EL (cell line): Measurements from ENCODE around the gene MPLKIP.
"Not testable (repeated sequence)": the region's sequence is repeated elsewhere in the genome, so short reads cannot be mapped to it uniquely, and the experiment has no call there.

ENCODE experiments used
- DNase-seq: peaks from one replicate; pipeline ENCODE4 v3.0.0-alpha.2; 2016

The MPLKIP gene

DNA sequence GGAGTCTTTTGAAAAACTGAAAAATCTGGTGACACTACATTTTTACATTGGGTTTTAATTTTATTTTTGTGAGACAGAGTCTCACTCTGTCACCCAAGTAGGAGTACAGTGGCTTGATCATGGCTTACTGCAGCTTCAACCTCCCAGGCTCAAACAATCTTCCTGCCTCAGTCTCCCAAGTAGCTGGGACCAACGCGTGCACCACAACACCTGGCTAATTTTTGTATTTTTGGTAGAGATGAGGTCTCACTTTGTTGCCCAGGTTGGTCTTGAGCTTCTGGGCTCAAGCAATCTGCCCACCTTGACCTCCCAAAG is 11.5 kb downstream of the MPLKIP start:
- no peak for DNase-seq

- not testable (repeated sequence) for DNase-seq
Measured at GRCh38 chr7:40122100-40122939, 12.1 kb downstream of the MPLKIP start.

DNA sequence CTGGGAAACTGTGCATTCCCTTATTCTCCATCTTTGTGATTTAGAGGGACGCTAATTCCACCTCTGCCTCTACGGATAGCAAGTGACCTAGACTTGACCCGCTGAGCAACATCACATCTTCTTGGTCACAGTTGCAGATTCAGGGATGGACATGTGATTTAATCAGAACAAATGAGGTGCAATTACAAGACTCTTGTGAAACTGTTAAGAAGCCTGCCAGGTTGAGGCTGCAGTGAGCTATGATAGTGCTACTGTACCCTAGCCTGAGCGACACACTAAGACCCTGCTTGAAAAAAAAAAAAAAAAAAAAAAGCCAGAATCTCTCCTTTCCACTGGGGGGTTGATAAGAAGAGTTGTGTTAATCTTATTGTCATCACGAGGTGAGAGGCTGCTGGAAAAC is 14.4 kb downstream of the MPLKIP start:
- DNase-seq = no peak

GRCh38 chr7:40118201-40118600 is 16.2 kb downstream of the MPLKIP start:
- DNase-seq = not testable (repeated sequence)

GRCh38 chr7:40117199-40117598 is 17.2 kb downstream of the MPLKIP start:
- not testable (repeated sequence) for DNase-seq

- DNase-seq = no peak
Measured at GRCh38 chr7:40115936-40116335, 18.5 kb downstream of the MPLKIP start.

DNA sequence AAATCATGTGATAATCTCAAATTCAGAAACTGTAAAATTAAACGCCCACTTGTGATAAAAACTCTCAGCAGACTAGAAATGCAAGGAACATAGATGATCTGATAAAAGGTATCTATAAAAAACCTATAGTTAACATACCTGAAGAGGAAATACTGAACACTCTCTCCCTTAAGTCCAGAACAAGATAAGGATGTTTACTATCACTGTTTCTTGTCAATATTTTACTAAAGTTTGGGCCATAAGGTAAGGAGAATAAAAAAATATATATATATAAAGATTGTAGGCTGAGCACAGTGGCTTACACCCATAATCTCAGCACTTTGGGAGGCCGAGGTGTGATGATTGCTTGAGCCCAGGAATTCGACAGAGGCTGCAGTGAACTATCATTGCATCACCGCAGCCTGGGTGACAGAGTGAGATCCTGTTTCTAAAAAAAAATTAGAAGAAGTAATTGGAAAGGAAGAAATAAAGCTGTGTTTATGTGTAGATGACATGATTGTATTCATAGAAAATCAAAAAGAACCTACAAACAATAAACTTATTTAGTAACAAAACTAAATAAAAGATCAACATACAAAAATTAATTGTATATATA is 28.4 kb downstream of the MPLKIP start:
- no peak for DNase-seq

DNA sequence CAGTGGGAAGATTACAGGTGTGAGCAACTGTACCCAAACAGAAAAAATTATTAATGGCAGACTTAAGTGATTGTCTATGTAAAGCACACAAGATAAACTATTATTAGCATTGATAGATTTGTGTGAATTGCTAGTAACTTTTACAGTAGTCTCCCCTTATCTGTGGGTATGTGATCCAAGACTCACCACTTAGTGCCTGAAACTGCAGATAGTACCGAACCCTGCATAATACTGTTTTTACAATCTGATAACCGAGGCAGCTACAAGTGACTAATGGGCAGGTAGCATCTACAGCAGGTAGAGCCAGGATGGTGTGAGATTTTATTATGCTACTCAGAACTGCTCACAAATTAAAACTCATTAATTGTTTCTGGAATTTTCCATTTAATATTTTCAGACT is 31.5 kb downstream of the MPLKIP start:
- no peak for DNase-seq

GRCh38 chr7:40101201-40101600 is 33.2 kb downstream of the MPLKIP start:
- no peak for DNase-seq

GRCh38 chr7:40099837-40100236 is 34.6 kb downstream of the MPLKIP start:
- DNase-seq = no peak

DNA sequence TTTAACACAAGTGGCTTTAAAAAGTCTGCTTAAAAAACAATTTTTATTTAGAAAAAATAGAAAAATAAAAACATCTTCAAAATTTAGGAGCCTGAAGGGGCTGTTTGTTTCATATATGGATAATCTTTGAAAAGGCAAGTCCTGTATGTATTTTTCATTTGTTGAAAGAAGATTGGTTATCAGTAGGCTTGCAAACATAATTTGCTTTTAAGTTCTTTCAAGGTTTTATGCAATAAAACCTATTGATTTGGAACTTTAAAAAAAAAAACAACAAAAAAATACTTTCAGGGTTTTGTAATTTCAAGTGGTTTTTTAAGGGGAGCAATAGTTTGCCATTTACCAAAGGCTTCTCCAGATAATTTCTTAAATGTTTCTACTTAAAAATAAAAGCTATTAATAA is 35.6 kb downstream of the MPLKIP start:
- no peak for DNase-seq

- DNase-seq = no peak
Measured at GRCh38 chr7:40097728-40098127, 36.7 kb downstream of the MPLKIP start.

GRCh38 chr7:40095695-40096327 is 38.6 kb downstream of the MPLKIP start:
- DNase-seq = no peak

- DNase-seq = no peak
Measured at GRCh38 chr7:40095230-40095629, 39.2 kb downstream of the MPLKIP start.

- DNase-seq = no peak
Measured at GRCh38 chr7:40093631-40094350, 40.6 kb downstream of the MPLKIP start.

DNA sequence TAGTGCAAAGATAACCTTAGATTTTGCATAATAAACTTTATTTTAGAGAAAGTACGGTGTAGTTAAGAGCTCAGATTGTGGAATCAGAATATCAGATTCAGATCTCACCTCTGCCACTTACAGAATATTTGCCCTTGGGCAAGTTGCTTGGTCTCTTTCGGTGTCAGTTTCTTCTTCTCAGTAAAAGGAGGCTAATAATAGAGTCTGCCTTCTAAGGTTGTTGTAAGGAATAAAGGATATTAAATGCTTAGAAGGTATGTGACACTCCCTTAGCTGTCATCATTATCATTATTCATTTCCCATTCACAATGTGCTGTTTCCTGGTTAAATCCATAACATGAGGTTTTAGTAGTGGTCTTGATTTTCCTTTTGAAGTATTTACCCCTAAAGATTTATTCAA is 42.2 kb downstream of the MPLKIP start:
- DNase-seq = no peak

DNA sequence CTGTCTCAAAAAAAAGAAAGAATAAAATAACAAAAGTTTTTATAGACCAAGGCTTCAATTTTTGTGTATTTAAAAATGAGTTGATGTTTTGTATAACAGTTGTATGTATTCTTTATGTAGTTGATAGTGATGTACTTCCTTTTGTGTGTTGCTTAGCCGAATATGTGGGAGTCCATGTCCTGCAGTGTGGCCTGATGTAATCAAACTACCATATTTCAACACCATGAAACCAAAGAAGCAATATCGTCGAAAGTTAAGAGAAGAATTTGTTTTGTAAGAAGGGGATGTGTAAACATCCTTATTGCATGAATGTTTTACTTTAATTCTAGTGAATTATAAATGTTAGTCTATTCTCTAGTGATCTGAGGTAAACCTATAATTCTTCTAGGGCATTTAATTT is 56.6 kb downstream of the MPLKIP start:
- DNase-seq = no peak
